Heart right ventricle (tissue), 16 donors: ENCODE measurements around the gene NAA50. TPM values are rescaled to one million over a fixed set of nuclear protein-coding genes. Genes with fewer than 3 reads are reported as not detected.

ENCODE experiments used
- ATAC-seq, 8 donors: fragments of 200-7000 bp; cut with Tn5 transposase; one replicate each; pipeline ENCODE4 v1.9.1; 2020; ENCODE audit warnings: mild to moderate bottlenecking in 8 of 8, moderate library complexity in 8 of 8, moderate number of reproducible peaks in 1 of 8
- DNase-seq, 2 donors: peaks; one replicate each; pipeline ENCODE4 v3.0.0-alpha.2; 2020
- H3K27ac ChIP-seq, 10 donors: fragments of 200-600 bp; sonication (generic) in 2 of 10; one replicate each; pipeline versions ENCODE4 v1.5.0 to v1.8.0; 2020 to 2022; ENCODE audit warnings: mild to moderate bottlenecking in 3 of 10
- H3K27me3 ChIP-seq, 7 donors: fragments of 200-600 bp; one replicate each; pipeline ENCODE4 v1.8.0; 2021 to 2022; ENCODE audit warnings: mild to moderate bottlenecking in 2 of 7
- H3K36me3 ChIP-seq, 9 donors: fragments of 200-600 bp; sonication (generic) in 1 of 9; one replicate each; pipeline versions ENCODE4 v1.5.0 to v1.8.0; 2020 to 2022; ENCODE audit warnings: mild to moderate bottlenecking in 2 of 9
- H3K4me1 ChIP-seq, 9 donors: fragments of 200-600 bp; sonication (generic) in 1 of 9; one replicate each; pipeline versions ENCODE4 v1.5.0 to v1.8.0; 2020 to 2022; ENCODE audit warnings: mild to moderate bottlenecking in 4 of 9
- H3K4me3 ChIP-seq, 10 donors: fragments of 200-600 bp; sonication (generic) in 2 of 10; one replicate each; pipeline versions ENCODE4 v1.5.0 to v1.8.0; 2020 to 2022; ENCODE audit warnings: mild to moderate bottlenecking in 7 of 10, moderate library complexity in 2 of 10
- H3K9me3 ChIP-seq, 11 donors: fragments of 200-600 bp in 10 of 11; sonication (generic) in 2 of 11; one replicate each; pipeline versions ENCODE4 v1.5.0 to v1.8.0; 2013 to 2022; ENCODE audit warnings: mild to moderate bottlenecking in 2 of 11, control low read depth in 1 of 11, moderate library complexity in 1 of 11
- WGBS, 2 donors: extraction: QIAGEN DNeasy Blood & Tissue Kit; methylation state at CpG; one replicate each; pipeline ENCODE4 v1.1.7; 2013; ENCODE audit warnings: inconsistent platforms in 1 of 2; 5-methylcytosine and 5-hydroxymethylcytosine counted together
- intact Hi-C, 10 donors: fragments of 100-400 bp; cut with DNase I; formaldehyde crosslinking; loops; one replicate each; pipeline versions ENCODE4 v1.11.1 to v1.14.2; 2022
- polyA plus RNA-seq, 2 donors: library from polyadenylated mRNA; stranded (reverse); fragments of 200-250 nt; gene quantifications; one replicate each; pipeline ENCODE4 v1.2.3, GENCODE V29; 2013
- total RNA-seq, 10 donors: library from RNA; stranded (reverse); fragmentation: NEBNext Ultra II Directional in 3 of 10; extraction: Animal tissue kit (Norgen Biotek cat#: 25700) in 3 of 10; gene quantifications; one replicate each; pipeline versions ENCODE4 v1.2.1 to v1.2.4, GENCODE V29; 2021 to 2023
- TF ChIP-seq, protein P1 (sequence below), 9 donors: fragments of 200-600 bp; sonication (generic) in 2 of 9; IDR thresholded peaks; one replicate each; pipeline versions ENCODE4 v1.5.0 to v1.8.0; 2021 to 2022; ENCODE audit warnings: antibody characterized with exemption in 9 of 9, mild to moderate bottlenecking in 5 of 9, moderate library complexity in 1 of 9
- donor health status: Arrhythmogenic right ventricular cardiomyopathy.
- donor health status: ischemic (EF 13 %, LVEDD 7.1; RV severe dilation, severe dysfunction).
- donor health status: healthy with polysubstance abuse.
- donor health status: DM: no; HTN: yes; CAD: no.
- donor health status: DM: no; HTN: no; CAD: no.
- donor health status: ischemic (EF 25% LVEDD 6.9; RV normal size, moderate dysfunction).
- donor health status: ischemic (EF 25% LVEDD 5.7; RV mildly dilated, moderate dysfunction).
- donor health status: healthy.
- donor health status: DM: yes; HTN: yes; CAD: no.
- donor health status: Ischemic cardiomyopathy.
- donor health status: ischemic (EF 35%, LVEDD 5.7; RV mildly dilated, moderate dysfunction).
- donor health status: nonischemic (EF 11% LVEDD 7.7; RV severe dilation, severe dysfunction).
- donor health status: DM: yes; HTN: yes; CAD: no.
- donor health status: PGD.
- donor health status: ischemic (EF 29% LVEDD 5.4; RV normal size, mild dysfunction).
- donor health status: nonischemic (EF 23%, LVEDD 6.1; RV moderate dilation, normal function).

NAA50 gene
- total and polyA plus RNA-seq, 12 donors: 9.9 to 108 (median 73.1) TPM

DNA sequence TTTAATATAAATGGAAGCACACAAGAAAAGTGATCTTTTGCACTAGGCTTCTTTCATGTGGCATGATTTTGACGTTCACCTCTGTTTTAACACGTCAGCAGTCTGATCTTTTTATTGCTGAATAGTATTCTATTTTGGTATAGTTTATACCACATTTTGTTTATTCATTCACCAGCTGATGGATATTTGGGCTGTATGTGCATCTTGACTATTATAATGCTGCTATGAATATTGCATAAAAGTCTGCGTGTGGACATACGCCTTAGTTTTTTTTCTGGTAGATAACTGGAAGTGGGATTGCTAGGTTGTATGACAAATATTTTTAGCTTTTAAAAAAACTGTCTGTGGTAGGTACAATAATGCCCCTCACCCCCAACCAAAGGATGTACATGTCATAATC lies 14.4 kb downstream of the NAA50 start:
- no peak for DNase-seq
- 81% methylated on average over 4 of the region's 4 CpGs for WGBS, 2 donors
- ATAC-seq: no peak
- no peaks in the 10 kb centered on the region for H3K9me3 ChIP-seq
- peaks cover 0 to 18% (median 8%) of the 10 kb centered on the region in 9 donors for H3K4me1 ChIP-seq
- H3K4me3 ChIP-seq: no peak overlapping the region
- intact Hi-C loops: loop anchor here in 3 of 10 donors (10.0 kb wide), 2 partner anchors 103 to 423 kb away; partner anchors contain the start of gene GRAMD1C (in 1 of the 3)
- H3K27ac ChIP-seq: no peak overlapping the region
- TF ChIP-seq, protein P1, sequence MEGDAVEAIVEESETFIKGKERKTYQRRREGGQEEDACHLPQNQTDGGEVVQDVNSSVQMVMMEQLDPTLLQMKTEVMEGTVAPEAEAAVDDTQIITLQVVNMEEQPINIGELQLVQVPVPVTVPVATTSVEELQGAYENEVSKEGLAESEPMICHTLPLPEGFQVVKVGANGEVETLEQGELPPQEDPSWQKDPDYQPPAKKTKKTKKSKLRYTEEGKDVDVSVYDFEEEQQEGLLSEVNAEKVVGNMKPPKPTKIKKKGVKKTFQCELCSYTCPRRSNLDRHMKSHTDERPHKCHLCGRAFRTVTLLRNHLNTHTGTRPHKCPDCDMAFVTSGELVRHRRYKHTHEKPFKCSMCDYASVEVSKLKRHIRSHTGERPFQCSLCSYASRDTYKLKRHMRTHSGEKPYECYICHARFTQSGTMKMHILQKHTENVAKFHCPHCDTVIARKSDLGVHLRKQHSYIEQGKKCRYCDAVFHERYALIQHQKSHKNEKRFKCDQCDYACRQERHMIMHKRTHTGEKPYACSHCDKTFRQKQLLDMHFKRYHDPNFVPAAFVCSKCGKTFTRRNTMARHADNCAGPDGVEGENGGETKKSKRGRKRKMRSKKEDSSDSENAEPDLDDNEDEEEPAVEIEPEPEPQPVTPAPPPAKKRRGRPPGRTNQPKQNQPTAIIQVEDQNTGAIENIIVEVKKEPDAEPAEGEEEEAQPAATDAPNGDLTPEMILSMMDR (IDR thresholded peaks at IDR 0.05): no peak
- peaks cover 0 to 8% (median 0%) of the 10 kb centered on the region in 9 donors for H3K36me3 ChIP-seq
- no peaks in the 10 kb centered on the region for H3K27me3 ChIP-seq

DNA sequence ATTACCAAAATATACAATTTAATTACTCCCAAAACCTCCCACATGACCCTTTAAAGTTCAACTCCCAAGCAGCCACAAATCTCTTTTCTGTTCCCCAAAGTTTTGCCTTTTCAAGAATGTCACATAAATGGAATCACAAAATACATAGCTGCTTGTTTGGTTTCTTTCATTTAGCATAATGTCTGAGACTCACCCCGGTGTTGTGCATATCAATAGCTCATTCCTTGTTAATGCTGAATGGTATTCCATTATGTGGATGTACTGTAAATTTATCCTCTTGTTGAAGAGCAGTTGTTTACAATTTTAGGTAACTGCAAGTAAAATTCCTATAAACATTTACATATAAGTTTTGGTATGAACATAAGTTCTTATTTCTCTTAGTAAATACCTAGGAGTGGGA lies 15.5 kb downstream of the NAA50 start:
- WGBS, 2 donors: 94 to 95% methylated on average over 1 of the region's 1 CpG

DNA sequence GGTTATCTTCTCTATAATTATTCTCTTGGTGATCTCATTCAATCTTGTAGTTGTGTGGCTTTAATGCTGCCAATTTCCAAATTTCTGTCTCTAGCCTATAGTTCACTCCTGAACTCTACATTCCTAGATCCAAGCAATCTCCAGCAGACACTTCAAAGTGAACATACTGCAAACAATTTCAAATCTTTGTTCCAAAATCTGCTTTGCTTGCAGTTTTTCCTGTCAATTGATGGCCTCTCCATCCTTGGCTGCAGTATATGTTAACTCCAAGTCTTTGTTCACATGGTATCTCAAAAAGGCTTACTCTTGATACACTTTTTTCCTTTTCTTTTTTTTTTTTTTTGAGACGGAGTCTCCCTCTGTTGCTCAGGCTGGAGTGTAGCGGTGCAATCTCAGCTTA lies 17.4 kb downstream of the NAA50 start:
- Histone ChIP-seq H3K36me3 (peaks cover 0 to 9% (median 0%) of the 10 kb centered on the region in 9 donors), H3K4me1 (peaks cover 0 to 11% (median 6%) of the 10 kb centered on the region in 9 donors), H3K27me3 (no peaks in the 10 kb centered on the region), H3K4me3 (no peak overlapping the region), H3K9me3 (no peaks in the 10 kb centered on the region), H3K27ac (no peak overlapping the region)
- 97 to 100% methylated on average over 2 of the region's 2 CpGs for WGBS, 2 donors
- intact Hi-C loops: no loop called here
- no peak for ATAC-seq
- DNase-seq: no peak
- TF ChIP-seq, protein P1 (IDR thresholded peaks at IDR 0.05): no peak

More for the DNA sequence above, 15.5 kb downstream of the NAA50 start:
- TF ChIP-seq, protein P1 (IDR thresholded peaks at IDR 0.05): no peak
- Histone ChIP-seq H3K4me1 (peaks cover 0 to 11% (median 6%) of the 10 kb centered on the region in 9 donors), H3K9me3 (no peaks in the 10 kb centered on the region), H3K36me3 (peaks cover 0 to 8% (median 0%) of the 10 kb centered on the region in 9 donors), H3K27ac (no peak overlapping the region), H3K4me3 (no peak overlapping the region), H3K27me3 (no peaks in the 10 kb centered on the region)
- intact Hi-C loops: loop anchor here in 3 of 10 donors (10.0 kb wide), 2 partner anchors 104 to 424 kb away; partner anchors contain the start of gene GRAMD1C (in 1 of the 3)
- DNase-seq (no peak), ATAC-seq (no peak)

DNA sequence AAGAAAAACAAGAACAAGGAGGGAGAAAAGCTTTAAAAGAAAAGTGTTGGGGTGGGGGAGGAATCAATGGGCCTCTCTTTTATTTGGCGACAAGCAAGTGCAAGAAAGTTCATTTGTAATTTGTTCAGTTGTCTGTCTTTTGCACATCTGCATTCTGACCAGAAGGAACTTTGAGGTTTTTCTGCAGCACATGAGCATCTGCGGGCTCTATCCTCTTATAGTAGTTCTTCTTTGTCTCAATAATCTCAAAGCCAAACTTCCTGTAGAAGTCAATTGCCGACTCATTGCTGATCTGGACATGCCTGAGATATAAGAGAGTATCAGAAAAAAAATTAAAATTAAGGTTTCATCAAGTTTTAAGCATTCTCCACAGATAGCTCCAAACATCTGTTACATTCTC lies 24.4 kb downstream of the NAA50 start:
- TF ChIP-seq, protein P1 (IDR thresholded peaks at IDR 0.05): no peak
- no peak overlapping the region for H3K27ac ChIP-seq
- H3K4me3 ChIP-seq: no peak overlapping the region
- ATAC-seq (no peak), DNase-seq (no peak)
- H3K9me3 ChIP-seq: no peaks in the 10 kb centered on the region
- H3K4me1 ChIP-seq: peaks cover 0 to 15% (median 0%) of the 10 kb centered on the region in 9 donors
- intact Hi-C loops: no loop called here
- WGBS, 2 donors: 73 to 85% methylated on average over 3 of the region's 3 CpGs
- H3K27me3 ChIP-seq: no peaks in the 10 kb centered on the region
- peaks cover 0 to 61% (median 19%) of the 10 kb centered on the region in 9 donors for H3K36me3 ChIP-seq
